H9 (cell line): Measurements from ENCODE around the gene MBTD1. TPM values are rescaled to one million over a fixed set of nuclear protein-coding genes. Genes with fewer than 3 reads are reported as not detected.
"Not testable (repeated sequence)": the region's sequence is repeated elsewhere in the genome, so short reads cannot be mapped to it uniquely, and the experiment has no call there.

ENCODE experiments used
- DNase-seq: peaks from one replicate; pipeline ENCODE4 v3.0.0-alpha.2; 2017
- H2AFZ ChIP-seq: one replicate; pipeline ENCODE4 v1.6.1; 2013; ENCODE audit warnings: mild to moderate bottlenecking, low read length, control low read depth, moderate library complexity
- H2AK5ac ChIP-seq: 2 replicates; pipeline ENCODE4 v1.6.1; 2013; ENCODE audit warnings: low read length, control low read depth, mixed read lengths; ENCODE audit not compliant: insufficient read length
- H2BK120ac ChIP-seq: one replicate; pipeline ENCODE4 v1.6.1; 2013; ENCODE audit warnings: low read depth, mild to moderate bottlenecking, low read length, control low read depth, inconsistent platforms; ENCODE audit not compliant: poor library complexity, severe bottlenecking
- H2BK12ac ChIP-seq: 2 replicates; pipeline ENCODE4 v1.6.1; 2013; ENCODE audit warnings: low read length, control low read depth, mixed read lengths, low read depth; ENCODE audit not compliant: insufficient read length
- H2BK15ac ChIP-seq: 2 replicates; pipeline ENCODE4 v1.6.1; 2013; ENCODE audit warnings: low read depth, low read length, control low read depth
- H2BK20ac ChIP-seq: one replicate; pipeline ENCODE4 v1.6.1; 2013; ENCODE audit warnings: low read depth, mild to moderate bottlenecking, low read length, control low read depth, inconsistent platforms; ENCODE audit not compliant: poor library complexity, severe bottlenecking
- H2BK5ac ChIP-seq: 2 replicates; pipeline ENCODE4 v1.6.1; 2013; ENCODE audit warnings: low read length, control low read depth, mixed read lengths; ENCODE audit not compliant: insufficient read length
- H3K14ac ChIP-seq: 2 replicates; pipeline ENCODE4 v1.6.1; 2013; ENCODE audit warnings: low read length, control low read depth; ENCODE audit not compliant: insufficient read depth
- H3K18ac ChIP-seq: 2 replicates; pipeline ENCODE4 v1.6.1; 2013; ENCODE audit warnings: low read depth, mild to moderate bottlenecking, mixed read lengths, low read length, control low read depth; ENCODE audit not compliant: insufficient read length
- H3K23ac ChIP-seq: 2 replicates; pipeline ENCODE4 v1.6.1; 2013; ENCODE audit warnings: low read length, control low read depth, mixed read lengths, low read depth; ENCODE audit not compliant: insufficient read length
- H3K23me2 ChIP-seq: 2 replicates; pipeline ENCODE4 v1.6.1; 2013; ENCODE audit warnings: low read depth, mild to moderate bottlenecking, mixed read lengths, low read length, control low read depth; ENCODE audit not compliant: insufficient read length, poor library complexity, severe bottlenecking
- H3K27ac ChIP-seq: 2 replicates; pipeline ENCODE4 v1.5.1; 2013; ENCODE audit warnings: low read length, control low read depth, mixed read lengths, low read depth; ENCODE audit not compliant: insufficient read length
- H3K27me3 ChIP-seq: 2 replicates; pipeline ENCODE4 v1.6.1; 2013; ENCODE audit warnings: low read length, control low read depth, inconsistent platforms; ENCODE audit not compliant: insufficient read depth
- H3K4ac ChIP-seq: 2 replicates; pipeline ENCODE4 v1.6.1; 2013; ENCODE audit warnings: low read depth, mild to moderate bottlenecking, control low read depth, inconsistent platforms, low read length, moderate library complexity
- H3K4me1 ChIP-seq: 2 replicates; pipeline ENCODE4 v1.6.1; 2013; ENCODE audit warnings: low read length, control low read depth, inconsistent platforms; ENCODE audit not compliant: insufficient read depth
- H3K4me2 ChIP-seq: 2 replicates; pipeline ENCODE4 v1.6.1; 2013; ENCODE audit warnings: low read length, control low read depth, mixed read lengths; ENCODE audit not compliant: insufficient read length, insufficient read depth
- H3K56ac ChIP-seq: 2 replicates; pipeline ENCODE4 v1.6.1; 2013; ENCODE audit warnings: low read depth, mild to moderate bottlenecking, mixed read lengths, low read length, control low read depth; ENCODE audit not compliant: insufficient read length
- H3K79me1 ChIP-seq: 2 replicates; pipeline ENCODE4 v1.6.1; 2013; ENCODE audit warnings: low read depth, mild to moderate bottlenecking, moderate library complexity, low read length, control low read depth, inconsistent platforms; ENCODE audit not compliant: insufficient read depth, poor library complexity, severe bottlenecking
- H3K79me2 ChIP-seq: 2 replicates; pipeline ENCODE4 v1.6.1; 2013; ENCODE audit warnings: low read length, control low read depth, inconsistent platforms; ENCODE audit not compliant: insufficient read depth
- H3K9ac ChIP-seq: 2 replicates; pipeline ENCODE4 v1.6.1; 2013; ENCODE audit warnings: low read length, control low read depth, mixed read lengths; ENCODE audit not compliant: insufficient read length; ENCODE audit errors: extremely low read depth
- H3K9me3 ChIP-seq: one replicate; pipeline ENCODE4 v1.6.1; 2013; ENCODE audit warnings: low read depth, low read length, inconsistent platforms; ENCODE audit not compliant: control insufficient read depth
- H3T11ph ChIP-seq: one replicate; pipeline ENCODE4 v1.6.1; 2013; ENCODE audit warnings: mild to moderate bottlenecking, low read length, control low read depth, inconsistent platforms
- H4K20me1 ChIP-seq: one replicate; pipeline ENCODE4 v1.6.1; 2013; ENCODE audit not compliant: control insufficient read depth, insufficient read length, insufficient read depth
- H4K5ac ChIP-seq: 2 replicates; pipeline ENCODE4 v1.6.1; 2013; ENCODE audit warnings: low read depth, mild to moderate bottlenecking, mixed read lengths, low read length, control low read depth; ENCODE audit not compliant: insufficient read length
- H4K8ac ChIP-seq: replicated peaks from 2 replicates; pipeline ENCODE4 v1.6.1; 2013; ENCODE audit warnings: low read length, control low read depth, mixed read lengths, low read depth; ENCODE audit not compliant: insufficient read length
- H4K91ac ChIP-seq: 2 replicates; pipeline ENCODE4 v1.6.1; 2013; ENCODE audit warnings: low read depth, mild to moderate bottlenecking, moderate library complexity, mixed read lengths, low read length, control low read depth; ENCODE audit not compliant: insufficient read length
- H3K27ac Mint-ChIP-seq, 3 experiments: 2 replicates in 2 of 3; 3 replicates in 1 of 3; pipeline ENCODE4 v1.8.0; 2020 to 2021; ENCODE audit warnings: mixed read lengths in 3 of 3, mild to moderate bottlenecking in 1 of 3, moderate library complexity in 1 of 3
- H3K27me3 Mint-ChIP-seq: 2 replicates; pipeline ENCODE4 v1.8.0; 2021; ENCODE audit warnings: low read depth, mild to moderate bottlenecking, moderate library complexity, mixed read lengths
- H3K36me3 Mint-ChIP-seq, 3 experiments: 2 replicates in 2 of 3; 3 replicates in 1 of 3; pipeline ENCODE4 v1.8.0; 2020 to 2021; ENCODE audit warnings: low read depth in 3 of 3, mixed read lengths in 3 of 3; ENCODE audit not compliant: insufficient read depth in 1 of 3
- H3K4me1 Mint-ChIP-seq, 2 experiments: 2 replicates each; pipeline ENCODE4 v1.8.0; 2020; ENCODE audit warnings: mixed read lengths in 2 of 2
- H3K4me3 Mint-ChIP-seq, 2 experiments: 2 replicates in 1 of 2; 3 replicates in 1 of 2; pipeline ENCODE4 v1.8.0; 2020 to 2021; ENCODE audit warnings: mild to moderate bottlenecking in 2 of 2, mixed read lengths in 2 of 2, moderate library complexity in 1 of 2
- H3K9me3 Mint-ChIP-seq, 2 experiments: 2 replicates in 1 of 2; 3 replicates in 1 of 2; pipeline ENCODE4 v1.8.0; 2020; ENCODE audit warnings: mild to moderate bottlenecking in 2 of 2, mixed read lengths in 2 of 2, moderate library complexity in 1 of 2
- WGBS: extraction: QIAGEN DNeasy Blood & Tissue Kit; methylation state at CpG from one replicate; pipeline ENCODE4 v1.1.7; 2013; ENCODE audit warnings: missing lambda C conversion rate, low lambda C conversion rate, mixed read lengths; ENCODE audit not compliant: insufficient read length; ENCODE audit errors: extremely low coverage; 5-methylcytosine and 5-hydroxymethylcytosine counted together
- total RNA-seq: library from RNA; stranded (reverse); gene quantifications from 2 replicates; pipeline ENCODE4 v1.2.1, GENCODE V29; 2021
- TF ChIP-seq, protein P1 (sequence below): fragments of 200-600 bp; sonication (generic); conservative IDR thresholded peaks from 3 replicates; pipeline ENCODE4 v1.8.0; 2021; ENCODE audit warnings: antibody characterized with exemption, mild to moderate bottlenecking

The MBTD1 gene
- total RNA-seq, 1 experiment from 2014 or later, result 49.6 TPM

DNA sequence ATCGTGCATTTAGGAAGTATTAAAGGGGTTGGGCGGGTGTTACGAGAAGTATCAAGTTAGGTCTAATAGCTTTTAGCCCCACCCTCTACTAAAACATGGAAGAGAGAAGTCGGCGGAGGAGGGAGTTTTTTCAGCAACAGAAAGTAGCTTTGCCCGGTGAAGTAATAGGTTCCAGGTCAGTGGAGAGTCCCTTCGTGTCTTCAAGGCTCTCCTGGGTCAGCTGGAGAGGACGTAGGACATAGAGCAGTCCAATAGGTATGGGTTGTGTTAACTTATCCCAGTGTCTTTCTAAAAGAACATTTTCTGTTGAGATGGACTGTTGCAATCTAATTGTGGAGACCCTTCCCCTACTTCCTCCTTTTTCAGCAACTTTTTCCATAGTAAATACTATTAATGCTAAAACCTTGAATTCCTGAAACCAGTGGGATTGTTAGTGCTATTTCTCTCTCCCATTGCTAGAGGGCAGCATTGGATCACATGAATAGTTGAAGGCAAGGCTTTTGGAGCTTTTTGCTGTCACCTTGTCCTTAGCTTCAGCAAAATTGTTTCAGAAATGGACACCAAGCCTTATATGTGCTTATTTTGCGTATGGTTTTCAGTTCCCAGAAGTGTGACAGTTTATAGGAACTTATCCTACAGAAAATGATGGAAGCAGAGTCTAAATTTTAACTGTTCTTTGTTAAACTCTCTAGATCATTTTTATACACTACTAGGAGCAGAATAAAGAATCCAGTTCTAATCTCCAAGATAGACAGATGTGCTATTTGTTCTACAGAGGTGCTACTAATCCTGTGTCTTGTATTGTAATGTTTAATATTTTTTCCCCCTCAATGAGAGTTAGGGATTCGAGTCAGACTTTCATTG lies 38.9 kb upstream of the MBTD1 start:
- Histone ChIP-seq H3K18ac (no peak overlapping the region), H2AK5ac (no peak overlapping the region), H2BK20ac (peak overlapping the region; percentile 75), H3K27ac (no peak overlapping the region), H3K4me1 (peaks cover 5% of the 10 kb centered on the region; the same call in 1 of the 2 replicates), H4K5ac (no peak overlapping the region), H2BK5ac (no peak overlapping the region), H3K4me2 (no peak overlapping the region), H3K23me2 (no peaks in the 10 kb centered on the region), H3K4ac (no peak overlapping the region), H4K20me1 (no peaks in the 10 kb centered on the region), H4K8ac (no peak overlapping the region), H3K9me3 (no peaks in the 10 kb centered on the region), H3T11ph (no peak overlapping the region), H3K9ac (no peak overlapping the region), H2BK120ac (no peak overlapping the region), H2BK12ac (no peak overlapping the region), H3K23ac (no peak overlapping the region), H3K79me2 (no peaks in the 10 kb centered on the region), H3K56ac (no peak overlapping the region), H3K27me3 (no peaks in the 10 kb centered on the region), H3K79me1 (no peaks in the 10 kb centered on the region), H2BK15ac (no peak overlapping the region), H3K14ac (no peak overlapping the region), H4K91ac (no peak overlapping the region), H2AFZ (no peak overlapping the region)
- Mint-ChIP-seq H3K4me3 (no peak overlapping the region), H3K9me3 (peaks cover 3 to 7% of the 10 kb centered on the region in 2 experiments; a peak in 3 of 5 replicates), H3K4me1 (peaks cover 23 to 32% of the 10 kb centered on the region in 2 experiments), H3K27ac (peak overlapping the region in 2 of 3 experiments; percentile 5 to 85; a peak in 3 of 7 replicates), H3K27me3 (no peaks in the 10 kb centered on the region), H3K36me3 (peaks cover 7 to 38% (median 22%) of the 10 kb centered on the region in 3 experiments; a peak in 6 of 7 replicates)
- WGBS, result no CpG with 5 or more reads among the region's 10 CpGs
- DNase-seq, result peak; percentile 43
- TF ChIP-seq, protein P1, sequence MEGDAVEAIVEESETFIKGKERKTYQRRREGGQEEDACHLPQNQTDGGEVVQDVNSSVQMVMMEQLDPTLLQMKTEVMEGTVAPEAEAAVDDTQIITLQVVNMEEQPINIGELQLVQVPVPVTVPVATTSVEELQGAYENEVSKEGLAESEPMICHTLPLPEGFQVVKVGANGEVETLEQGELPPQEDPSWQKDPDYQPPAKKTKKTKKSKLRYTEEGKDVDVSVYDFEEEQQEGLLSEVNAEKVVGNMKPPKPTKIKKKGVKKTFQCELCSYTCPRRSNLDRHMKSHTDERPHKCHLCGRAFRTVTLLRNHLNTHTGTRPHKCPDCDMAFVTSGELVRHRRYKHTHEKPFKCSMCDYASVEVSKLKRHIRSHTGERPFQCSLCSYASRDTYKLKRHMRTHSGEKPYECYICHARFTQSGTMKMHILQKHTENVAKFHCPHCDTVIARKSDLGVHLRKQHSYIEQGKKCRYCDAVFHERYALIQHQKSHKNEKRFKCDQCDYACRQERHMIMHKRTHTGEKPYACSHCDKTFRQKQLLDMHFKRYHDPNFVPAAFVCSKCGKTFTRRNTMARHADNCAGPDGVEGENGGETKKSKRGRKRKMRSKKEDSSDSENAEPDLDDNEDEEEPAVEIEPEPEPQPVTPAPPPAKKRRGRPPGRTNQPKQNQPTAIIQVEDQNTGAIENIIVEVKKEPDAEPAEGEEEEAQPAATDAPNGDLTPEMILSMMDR, result peak; percentile 83

DNA sequence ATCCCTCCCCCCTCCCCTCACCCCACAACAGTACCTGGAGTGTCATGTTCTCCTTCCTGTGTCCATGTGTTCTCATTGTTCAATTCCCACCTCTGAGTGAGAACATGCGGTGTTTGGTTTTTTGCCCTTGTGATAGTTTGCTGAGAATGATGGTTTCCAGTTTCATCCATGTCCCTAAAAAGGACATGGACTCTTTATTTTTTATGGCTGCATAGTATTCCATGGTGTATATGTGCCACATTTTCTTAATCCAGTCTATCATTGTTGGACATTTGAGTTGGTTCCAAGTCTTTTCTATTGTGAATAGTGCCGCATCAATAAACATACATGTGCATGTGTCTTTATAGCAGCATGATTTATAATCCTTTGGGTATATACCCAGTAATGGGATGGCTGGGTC lies 34.5 kb upstream of the MBTD1 start:
- H3K4me1 ChIP-seq, H2BK120ac ChIP-seq, H3K9me3 ChIP-seq, H3K4ac ChIP-seq, H4K8ac ChIP-seq, H4K91ac ChIP-seq, H3K79me2 ChIP-seq, H3K9me3 Mint-ChIP-seq, H2BK15ac ChIP-seq, H3K4me3 Mint-ChIP-seq, H3K27me3 Mint-ChIP-seq, H2AFZ ChIP-seq, DNase-seq, H2BK5ac ChIP-seq, H3T11ph ChIP-seq, H3K27me3 ChIP-seq, H3K18ac ChIP-seq, H3K4me1 Mint-ChIP-seq, H4K5ac ChIP-seq, H3K56ac ChIP-seq, H2AK5ac ChIP-seq, H3K79me1 ChIP-seq, H3K27ac Mint-ChIP-seq, H3K9ac ChIP-seq, H4K20me1 ChIP-seq, H3K27ac ChIP-seq, H2BK12ac ChIP-seq, H3K23ac ChIP-seq, H3K23me2 ChIP-seq, H3K14ac ChIP-seq, H2BK20ac ChIP-seq, H3K4me2 ChIP-seq: not testable (repeated sequence)
- WGBS, result no CpG with 5 or more reads among the region's 2 CpGs
- peaks cover 22 to 69% (median 49%) of the 10 kb centered on the region in 3 experiments; a peak in 6 of 7 replicates for H3K36me3 Mint-ChIP-seq
